HG02623 (cell line): ENCODE results near the gene CSRNP3.

Source experiments
- ATAC-seq: cut with Tn5 transposase; IDR thresholded peaks from one replicate; pipeline ENCODE4 v1.9.1; 2021; ENCODE audit warnings: moderate library complexity; ENCODE audit not compliant: unreplicated experiment

Gene CSRNP3

GRCh38 chr2:165674780-165675179 lies 205.3 kb downstream of the CSRNP3 start:
- no peak for ATAC-seq

DNA sequence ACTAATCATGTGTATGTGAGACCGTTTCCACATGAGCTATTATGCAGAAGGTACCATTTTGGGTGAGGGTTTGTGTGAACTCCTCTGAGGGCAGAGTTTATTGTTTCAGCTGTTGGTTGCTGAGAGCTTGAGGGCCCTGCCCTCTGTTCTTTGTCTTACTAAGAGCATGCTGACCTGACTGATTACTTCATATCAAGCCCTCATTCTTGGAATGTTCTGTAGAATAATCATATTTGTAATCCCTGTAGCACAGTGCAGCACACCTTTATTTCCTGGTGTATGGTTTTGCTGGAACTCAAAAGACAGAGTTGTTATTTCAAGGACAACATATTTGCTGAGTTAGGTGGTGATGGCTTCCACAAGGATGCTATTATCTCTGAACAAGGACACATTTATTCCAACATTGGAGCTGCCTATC lies 206.1 kb downstream of the CSRNP3 start:
- no peak for ATAC-seq

DNA sequence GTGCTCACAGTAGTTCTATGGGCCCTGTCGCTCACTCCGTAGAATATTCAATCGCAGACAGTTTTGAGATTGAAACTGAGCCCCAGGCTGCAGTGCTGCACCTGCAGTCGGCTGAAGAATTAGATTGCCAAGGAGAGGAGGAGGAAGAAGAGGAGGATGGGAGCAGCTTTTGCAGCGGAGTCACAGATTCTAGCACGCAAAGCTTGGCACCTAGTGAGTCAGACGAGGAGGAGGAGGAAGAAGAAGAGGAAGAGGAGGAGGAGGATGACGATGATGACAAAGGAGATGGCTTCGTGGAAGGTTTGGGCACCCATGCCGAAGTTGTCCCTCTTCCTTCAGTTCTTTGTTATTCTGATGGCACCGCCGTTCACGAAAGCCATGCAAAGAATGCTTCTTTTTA lies 209.4 kb downstream of the CSRNP3 start:
- no peak for ATAC-seq

DNA sequence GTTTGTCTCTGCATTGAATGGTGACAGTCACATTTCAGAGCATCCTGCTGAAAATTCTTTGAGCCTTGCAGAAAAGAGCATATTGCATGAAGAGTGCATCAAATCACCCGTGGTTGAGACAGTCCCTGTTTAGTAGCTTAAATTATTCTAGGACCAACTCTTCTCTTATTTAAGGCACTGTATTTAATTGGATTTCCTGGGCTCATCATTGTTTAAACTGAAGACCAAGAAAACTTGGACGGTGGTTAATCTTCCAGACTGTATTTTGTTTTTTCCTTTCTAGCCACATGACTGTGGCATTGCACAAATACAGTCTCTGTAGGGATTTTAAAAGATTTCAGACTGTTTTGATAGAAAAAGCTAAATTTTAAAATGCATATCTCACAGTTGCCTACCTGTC lies 210.1 kb downstream of the CSRNP3 start:
- ATAC-seq = no peak

DNA sequence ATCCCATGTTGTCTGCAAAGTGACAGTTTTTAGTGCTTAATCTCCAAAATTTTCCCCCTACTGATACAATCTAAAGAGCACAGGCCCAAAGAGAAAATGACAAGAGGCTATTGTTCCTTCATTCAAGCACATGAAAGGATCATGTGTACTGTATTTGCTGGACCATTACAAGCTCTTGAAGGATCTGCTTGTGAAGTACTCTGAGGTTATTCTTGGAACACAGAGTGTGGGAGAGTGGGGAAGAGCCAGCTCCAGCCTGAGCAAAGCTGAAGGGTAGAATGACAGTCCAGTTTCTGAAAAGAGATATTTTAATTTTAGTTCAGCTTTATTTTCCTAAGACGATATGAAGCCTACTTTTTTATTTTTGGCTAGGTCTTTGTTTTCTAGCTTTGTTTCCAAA lies 212.3 kb downstream of the CSRNP3 start:
- ATAC-seq = no peak

- no peak for ATAC-seq
Measured at GRCh38 chr2:165682546-165682945, 213.0 kb downstream of the CSRNP3 start.

DNA sequence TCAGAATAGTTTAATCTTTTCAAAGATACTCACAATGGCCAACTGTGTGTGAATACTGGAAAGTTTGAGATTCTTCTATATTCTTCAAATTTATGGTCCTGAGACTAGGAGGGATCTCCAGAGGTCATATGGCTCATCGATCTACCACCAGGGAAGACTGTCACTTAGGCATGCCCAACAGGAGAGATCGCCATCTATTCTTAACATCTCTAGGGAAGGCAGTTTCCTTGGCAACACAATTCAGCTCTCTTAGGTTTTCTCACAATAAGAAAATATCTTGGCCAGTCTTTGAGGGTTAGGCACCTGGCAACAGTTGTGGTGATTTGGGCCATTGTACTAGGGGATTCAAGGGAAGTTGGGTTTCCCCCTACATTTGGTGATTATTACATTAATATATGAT lies 217.3 kb downstream of the CSRNP3 start:
- ATAC-seq = no peak

GRCh38 chr2:165687426-165688002 lies 218.0 kb downstream of the CSRNP3 start:
- no peak for ATAC-seq

GRCh38 chr2:165691615-165692014 lies 222.1 kb downstream of the CSRNP3 start:
- no peak for ATAC-seq

GRCh38 chr2:165692906-165693305 lies 223.4 kb downstream of the CSRNP3 start:
- ATAC-seq = no peak

DNA sequence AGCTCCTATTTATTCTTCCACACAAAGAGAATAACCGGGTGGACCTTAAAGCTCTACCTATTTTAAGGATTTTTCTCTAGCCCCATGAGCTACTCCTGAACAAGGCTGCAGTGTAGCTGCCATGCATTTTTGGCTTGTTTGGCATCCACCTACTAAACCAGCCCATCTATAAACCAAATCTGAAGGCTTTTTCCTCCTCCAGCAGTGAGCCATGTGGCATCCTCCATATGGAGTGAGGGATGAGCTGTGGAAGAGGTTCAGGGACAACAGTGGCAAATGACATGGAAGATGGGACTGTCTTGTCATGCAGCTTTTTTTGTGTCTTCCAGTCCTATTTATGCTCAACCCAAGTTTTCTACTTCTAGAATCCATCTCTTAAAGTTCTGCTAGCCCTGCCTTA lies 224.3 kb downstream of the CSRNP3 start:
- ATAC-seq = no peak

DNA sequence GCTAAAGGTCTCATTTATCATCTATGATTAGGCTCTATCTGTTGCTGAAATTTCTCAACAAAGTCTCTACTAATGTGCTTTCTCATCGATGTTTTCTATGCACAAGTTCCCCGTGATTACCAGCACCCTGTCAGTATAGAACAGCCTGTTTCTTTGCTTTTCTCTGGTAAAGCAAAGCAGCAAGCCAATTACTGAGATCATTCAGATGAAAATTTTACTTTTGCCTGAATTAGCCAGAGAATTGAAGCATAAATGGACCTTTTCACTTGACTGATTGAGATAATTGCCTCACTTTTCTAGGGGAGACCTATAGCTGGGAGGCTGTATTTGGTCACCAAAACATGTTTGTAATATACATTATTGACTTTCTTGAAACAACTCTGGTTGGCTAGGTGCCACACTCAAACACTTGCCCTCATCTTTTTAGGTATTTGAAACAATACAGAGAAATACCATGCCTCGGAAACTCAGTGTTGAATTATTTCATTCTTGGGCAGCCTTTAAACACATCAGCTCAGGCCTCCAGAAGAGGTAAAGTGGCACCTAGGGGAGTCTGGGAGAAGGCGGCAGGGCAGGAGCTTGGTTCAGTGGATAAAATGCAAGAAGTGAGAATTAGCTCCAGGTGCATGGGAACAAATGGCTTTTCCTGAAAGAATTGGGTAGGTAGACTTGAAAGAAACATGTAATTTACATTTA lies 228.4 kb downstream of the CSRNP3 start:
- ATAC-seq = no peak

GRCh38 chr2:165698444-165698884 lies 229.0 kb downstream of the CSRNP3 start:
- peak; percentile 65 for ATAC-seq

DNA sequence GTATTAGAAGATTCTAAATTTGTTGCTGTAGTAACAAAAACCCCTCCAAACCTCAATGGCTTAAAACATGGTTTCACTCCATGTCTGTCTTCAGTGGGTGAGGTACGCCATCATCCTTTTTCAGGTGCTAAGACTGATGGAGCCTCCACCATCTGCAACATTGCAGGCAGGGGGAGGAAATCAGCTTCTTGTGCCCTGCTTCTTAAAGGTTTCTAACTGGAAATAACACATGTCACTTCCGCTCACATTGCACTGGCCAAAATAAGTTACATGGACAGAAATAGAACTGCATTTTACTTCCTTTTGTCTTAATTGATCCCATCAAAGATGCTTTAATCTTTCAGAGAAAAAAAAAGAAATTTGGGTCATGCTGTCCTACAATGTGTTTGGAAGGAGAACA lies 230.4 kb downstream of the CSRNP3 start:
- no peak for ATAC-seq

DNA sequence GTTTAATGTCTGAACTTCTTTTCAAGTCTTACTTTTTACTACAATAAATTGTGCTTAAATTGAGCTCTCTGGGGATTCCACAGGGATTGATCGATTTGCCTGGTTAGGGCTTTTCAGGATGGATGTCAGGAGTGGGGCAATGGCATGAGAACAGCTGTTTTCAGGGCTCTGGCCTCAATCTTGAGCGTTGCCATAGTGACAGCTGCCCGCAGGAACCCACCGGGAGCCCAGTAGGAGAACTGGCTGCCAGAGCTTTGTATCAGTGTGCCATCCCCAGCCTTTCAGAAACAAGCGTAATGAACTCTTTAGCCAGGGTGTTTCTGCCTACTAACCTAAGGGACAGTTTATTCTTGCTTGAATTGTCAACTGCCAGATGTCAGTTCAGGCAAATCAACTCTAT lies 231.0 kb downstream of the CSRNP3 start:
- ATAC-seq = no peak

DNA sequence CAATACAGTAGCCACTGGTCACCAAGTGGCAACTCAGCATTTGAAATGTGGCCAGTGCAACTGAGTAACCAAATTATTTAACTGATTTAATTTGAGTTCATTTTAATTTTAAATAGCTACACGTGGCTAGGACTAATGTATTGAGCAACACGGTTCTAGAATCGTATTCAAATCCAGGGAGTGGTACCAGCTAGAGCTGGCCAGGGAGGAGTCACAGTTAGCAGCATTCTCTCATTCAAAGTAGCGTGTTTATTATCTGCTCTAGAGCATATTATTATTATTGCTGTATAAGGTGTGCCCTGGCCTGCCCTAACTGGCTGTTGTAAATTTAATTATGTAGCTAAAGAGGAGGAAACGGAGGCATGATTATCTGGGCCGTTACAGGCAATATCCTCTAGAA lies 231.6 kb downstream of the CSRNP3 start:
- no peak for ATAC-seq

DNA sequence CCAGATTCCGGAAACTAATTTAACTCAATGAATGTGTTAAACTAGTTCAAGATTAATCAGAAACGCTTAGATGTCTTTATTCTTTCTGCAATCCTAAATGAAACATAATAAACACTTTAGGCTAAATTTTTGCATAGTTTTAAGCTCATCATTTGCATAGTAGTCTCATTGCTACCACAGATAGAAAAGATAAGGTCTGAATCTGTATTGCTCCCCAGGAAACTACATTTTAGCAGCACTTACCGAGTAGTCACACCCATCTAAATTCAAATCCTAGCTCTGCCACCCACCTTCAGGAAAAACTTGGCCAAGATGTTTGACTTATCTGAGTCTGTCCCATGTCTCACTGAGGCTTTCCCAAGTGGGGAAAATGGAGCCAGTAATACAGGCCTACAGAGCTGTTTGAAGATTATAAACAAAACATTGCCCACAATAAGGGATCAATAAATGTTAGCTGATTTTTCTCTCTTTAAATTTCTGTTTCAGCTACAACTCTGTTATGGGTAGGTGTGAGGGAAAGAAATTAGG lies 237.5 kb downstream of the CSRNP3 start:
- ATAC-seq = no peak

DNA sequence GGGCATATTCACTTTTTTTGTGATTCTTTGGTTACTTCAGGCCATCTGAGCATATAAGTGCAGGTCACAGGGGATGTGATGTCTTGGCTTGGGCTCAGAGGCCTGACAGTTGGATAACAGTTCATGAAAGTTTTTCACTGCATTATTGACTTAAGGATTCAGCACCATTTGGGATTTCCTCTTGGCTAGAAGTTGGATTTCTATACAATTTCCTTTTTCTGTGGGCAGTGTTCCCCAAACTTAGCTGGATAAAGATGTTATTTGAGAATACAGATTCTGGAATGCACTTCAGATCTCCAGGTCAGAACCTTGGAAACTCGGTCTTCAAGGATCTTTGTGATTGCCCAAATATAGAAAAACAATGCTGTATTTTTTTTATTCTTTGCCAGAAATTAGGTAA lies 246.6 kb downstream of the CSRNP3 start:
- no peak for ATAC-seq

- ATAC-seq = no peak
Measured at GRCh38 chr2:165718610-165719210, 249.2 kb downstream of the CSRNP3 start.

DNA sequence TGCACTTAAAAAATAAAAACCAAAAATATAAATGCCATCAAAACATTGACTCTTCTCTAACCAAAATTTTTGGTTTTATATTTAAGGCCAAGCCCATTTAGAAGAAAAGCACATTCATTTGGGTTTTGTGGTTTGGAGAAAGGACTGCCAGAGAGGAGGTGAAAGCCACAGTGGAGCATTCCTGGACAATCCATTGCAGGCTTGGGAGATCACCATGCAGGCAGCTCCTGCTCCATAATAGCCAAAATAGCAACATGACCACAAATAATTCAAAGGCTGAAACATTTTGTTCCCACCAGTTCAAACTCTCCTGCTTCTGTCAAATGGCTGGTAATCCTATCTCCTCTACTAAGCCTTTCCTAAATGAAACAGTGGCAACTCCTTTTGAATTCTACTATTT lies 251.0 kb downstream of the CSRNP3 start:
- no peak for ATAC-seq

DNA sequence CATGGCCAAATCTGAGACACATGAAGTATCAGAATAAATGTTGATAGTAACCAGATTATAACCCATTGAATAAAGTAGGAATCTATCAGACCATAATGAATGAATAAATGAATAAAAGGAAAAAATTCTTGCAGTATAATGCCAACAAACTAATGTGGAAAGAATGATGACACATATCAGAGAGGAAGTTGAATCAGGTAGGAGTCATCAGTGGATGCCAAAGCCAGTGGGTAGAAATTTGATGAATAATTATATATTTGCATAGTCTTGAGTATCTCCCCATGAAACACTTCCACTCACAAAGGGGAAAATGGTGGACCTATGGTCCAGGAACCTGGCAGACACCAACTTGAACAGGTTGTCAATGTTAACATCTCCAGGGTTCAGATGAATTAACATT lies 255.9 kb downstream of the CSRNP3 start:
- no peak for ATAC-seq
